Kidney (tissue), 14 donors: ENCODE measurements around the gene CLDN6. TPM values are rescaled to one million over a fixed set of nuclear protein-coding genes. Genes with fewer than 3 reads are reported as not detected.
A peak's percentile ranks its signal among the peaks of the same experiment; 100 is the strongest.

ENCODE experiments used
- DNase-seq, 5 donors: peaks; one replicate each; pipeline ENCODE4 v3.0.0-alpha.2; 2013 to 2020
- FAIRE-seq: peaks from 2 replicates; lab custom pipeline; 2012; peaks lifted over from hg19 to GRCh38; lab: Jason Lieb, UNC
- H3K27ac ChIP-seq, 2 donors: one replicate each; pipeline ENCODE4 v1.7.0; 2013; ENCODE audit warnings: low read depth in 2 of 2, low read length in 2 of 2, inconsistent platforms in 1 of 2
- H3K27me3 ChIP-seq: one replicate; pipeline ENCODE4 v1.7.1; 2013; ENCODE audit warnings: low read length, inconsistent platforms; ENCODE audit not compliant: control insufficient read depth, insufficient read depth
- H3K36me3 ChIP-seq, 3 donors: one replicate each; pipeline versions ENCODE4 v1.7.0 to v1.7.1; 2013; ENCODE audit warnings: low read length in 3 of 3, control low read depth in 1 of 3, inconsistent platforms in 1 of 3; ENCODE audit not compliant: insufficient read depth in 3 of 3, control insufficient read depth in 2 of 3
- H3K4me1 ChIP-seq, 3 donors: one replicate each; pipeline versions ENCODE4 v1.7.0 to v1.7.1; 2013; ENCODE audit warnings: low read length in 3 of 3, inconsistent platforms in 1 of 3, low read depth in 1 of 3; ENCODE audit not compliant: control insufficient read depth in 2 of 3, insufficient read depth in 2 of 3
- H3K4me3 ChIP-seq, 3 donors: one replicate each; pipeline versions ENCODE4 v1.7.0 to v1.8.1; 2013; ENCODE audit warnings: low read length in 3 of 3, control low read depth in 1 of 3, inconsistent platforms in 1 of 3
- H3K9ac ChIP-seq, 3 donors: one replicate each; pipeline versions ENCODE4 v1.7.0 to v1.7.1; 2013; ENCODE audit warnings: low read length in 3 of 3, control low read depth in 1 of 3, inconsistent platforms in 1 of 3
- H3K9me3 ChIP-seq, 3 donors: one replicate each; pipeline versions ENCODE4 v1.7.0 to v1.7.1; 2013; ENCODE audit warnings: low read length in 3 of 3, control low read depth in 1 of 3, inconsistent platforms in 1 of 3; ENCODE audit not compliant: control insufficient read depth in 2 of 3, insufficient read depth in 1 of 3
- CTCF ChIP-seq: IDR thresholded peaks from 3 replicates; pipeline ENCODE4 v1.5.1; 2012; ENCODE audit warnings: mild to moderate bottlenecking, moderate library complexity, borderline replicate concordance; ENCODE audit not compliant: insufficient read depth; ENCODE audit errors: extremely low read depth
- intact Hi-C: fragments of 100-400 bp; cut with DNase I; formaldehyde crosslinking; loops from one replicate; pipeline ENCODE4 v1.11.1; 2022
- polyA plus RNA-seq: library from polyadenylated mRNA; stranded (reverse); fragments of 350-450 nt; fragmentation: Illumina TruSeq; extraction: RNeasy Lipid Tissue Mini Kit (QIAGEN cat#74804); gene quantifications from one replicate; pipeline ENCODE4 v1.2.3, GENCODE V29; 2014; ENCODE audit warnings: low read depth, low replicate concordance; ENCODE audit not compliant: insufficient read depth
- total RNA-seq: library from RNA; stranded (reverse); fragmentation: NEBNext Ultra II Directional; extraction: Animal tissue kit (Norgen Biotek cat#: 25700); gene quantifications from one replicate; pipeline ENCODE4 v1.2.1, GENCODE V29; 2021
- donor health status: control.
- donor health status: control.
- donor health status: control.
- donor health status: control.
- donor health status: control.
- donor health status: DM: yes; HTN: yes; CAD: no.
- donor health status: Normal renal cell carcinoma (clear cell type).

Gene CLDN6
- total and polyA plus RNA-seq, 2 donors from 2014 or later = 0.47 TPM; not detected in 1

DNA sequence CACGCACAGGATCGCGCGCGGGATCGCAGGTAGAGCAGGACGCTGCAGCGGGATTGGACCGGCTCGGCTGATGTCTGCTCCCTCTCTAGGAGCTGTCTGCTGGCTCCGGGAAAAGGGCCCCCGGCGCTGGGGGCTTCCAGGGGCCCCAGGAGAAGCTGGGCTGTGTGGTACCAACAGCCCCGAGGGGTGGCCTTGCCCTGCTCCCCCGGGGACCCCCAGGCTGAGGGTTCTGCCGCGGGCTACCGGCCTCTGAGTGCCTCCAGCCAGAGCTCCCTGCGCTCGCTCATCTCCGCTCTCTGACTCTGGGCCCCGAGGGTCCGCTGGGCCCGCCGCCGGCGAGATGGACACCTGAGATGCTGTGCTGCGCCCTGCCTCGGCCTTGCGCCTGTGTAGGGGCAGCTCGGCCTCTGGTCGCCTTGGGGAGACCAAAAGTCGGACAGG is 50.2 kb downstream of the CLDN6 start:
- FAIRE-seq (no peak), DNase-seq (peak in 2 of 5 donors; percentile 65 to 78)
- no peaks in the 10 kb centered on the region for H3K9me3 ChIP-seq
- no peaks in the 10 kb centered on the region for H3K36me3 ChIP-seq
- H3K9ac ChIP-seq = no peak overlapping the region
- H3K27ac ChIP-seq = no peak overlapping the region
- peaks cover 15% of the 10 kb centered on the region for H3K27me3 ChIP-seq
- intact Hi-C loops = no loop called here
- peaks cover 0 to 19% (median 0%) of the 10 kb centered on the region in 3 donors for H3K4me1 ChIP-seq
- no peak overlapping the region for H3K4me3 ChIP-seq
- no peak for TF ChIP-seq CTCF

DNA sequence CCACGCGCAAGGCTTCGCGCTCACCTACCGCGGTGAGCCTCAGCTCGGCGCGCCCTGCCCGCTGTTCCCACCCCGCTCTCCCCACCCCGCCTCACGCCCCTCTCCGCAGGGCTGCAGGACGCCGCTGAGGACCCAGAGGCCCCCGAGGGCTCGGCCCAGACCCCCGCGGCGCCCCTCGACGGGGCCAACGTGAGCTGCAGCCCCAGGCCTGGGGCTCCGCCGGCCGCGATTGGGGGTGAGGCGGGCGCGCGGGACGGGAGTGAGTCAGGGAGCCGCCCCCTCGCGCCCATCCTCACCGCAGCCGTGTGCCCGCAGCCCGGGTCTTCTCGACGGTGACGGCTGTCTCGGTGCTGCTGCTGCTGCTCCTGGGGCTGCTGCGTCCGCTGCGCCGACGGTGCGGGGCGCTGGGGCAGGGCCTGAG is 50.8 kb downstream of the CLDN6 start:
- H3K27me3 ChIP-seq = peaks cover 15% of the 10 kb centered on the region
- no peak overlapping the region for H3K4me3 ChIP-seq
- no peak overlapping the region for H3K27ac ChIP-seq
- no peaks in the 10 kb centered on the region for H3K36me3 ChIP-seq
- FAIRE-seq = no peak
- H3K9ac ChIP-seq = no peak overlapping the region
- peaks cover 0 to 19% (median 0%) of the 10 kb centered on the region in 3 donors for H3K4me1 ChIP-seq
- H3K9me3 ChIP-seq = no peaks in the 10 kb centered on the region
- peak in 2 of 5 donors; percentile 56 to 71 for DNase-seq
- intact Hi-C loops = no loop called here
- no peak for TF ChIP-seq CTCF

GRCh38 chr16:2966808-2967191 is 51.2 kb downstream of the CLDN6 start:
- Histone ChIP-seq H3K27ac (no peak overlapping the region), H3K27me3 (peaks cover 15% of the 10 kb centered on the region), H3K4me1 (peaks cover 0 to 19% (median 0%) of the 10 kb centered on the region in 3 donors), H3K4me3 (no peak overlapping the region), H3K9ac (no peak overlapping the region), H3K9me3 (no peaks in the 10 kb centered on the region), H3K36me3 (no peaks in the 10 kb centered on the region)
- FAIRE-seq = no peak
- TF ChIP-seq CTCF = peak; percentile 25
- intact Hi-C loops = no loop called here
- peak in 2 of 5 donors; percentile 48 to 84 for DNase-seq
